CD14-positive monocyte (primary cell): ENCODE data around the gene BAZ1B. TPM values are rescaled to one million over a fixed set of nuclear protein-coding genes. Genes with fewer than 3 reads are reported as not detected.

ENCODE experiments used
- DNase-seq, 3 donors: peaks; one replicate each; pipeline ENCODE4 v3.0.0-alpha.2; 2011 to 2022
- H2AFZ ChIP-seq: 2 replicates; pipeline ENCODE4 v1.6.0; 2012; ENCODE audit warnings: mild to moderate bottlenecking, low read depth, low read length, inconsistent platforms; ENCODE audit not compliant: insufficient read depth, poor library complexity, severe bottlenecking
- H3K27ac ChIP-seq, 2 donors: 1 replicate in 1 of 2; 2 replicates in 1 of 2; pipeline ENCODE4 v1.5.1; 2012 to 2013; ENCODE audit warnings: low read length in 2 of 2, control low read depth in 1 of 2, inconsistent platforms in 1 of 2, low read depth in 1 of 2, mild to moderate bottlenecking in 1 of 2
- H3K27me3 ChIP-seq, 2 donors: one replicate each; pipeline versions ENCODE4 v1.6.0 to v1.6.1; 2011 to 2013; ENCODE audit warnings: low read length in 2 of 2; ENCODE audit not compliant: control insufficient read depth in 2 of 2, insufficient read depth in 2 of 2
- H3K36me3 ChIP-seq, 2 donors: replicated peaks in 1 of 2; 1 replicate in 1 of 2; 2 replicates in 1 of 2; pipeline versions ENCODE4 v1.5.1 to v1.6.1; 2012 to 2013; ENCODE audit warnings: low read length in 2 of 2, control low read depth in 1 of 2, inconsistent platforms in 1 of 2, mild to moderate bottlenecking in 1 of 2; ENCODE audit not compliant: insufficient read depth in 2 of 2, control insufficient read depth in 1 of 2
- H3K4me1 ChIP-seq, 2 donors: 1 replicate in 1 of 2; 2 replicates in 1 of 2; pipeline versions ENCODE4 v1.5.1 to v1.6.1; 2012 to 2013; ENCODE audit warnings: low read length in 2 of 2, control low read depth in 1 of 2, inconsistent platforms in 1 of 2, mild to moderate bottlenecking in 1 of 2, moderate library complexity in 1 of 2; ENCODE audit not compliant: insufficient read depth in 2 of 2, control insufficient read depth in 1 of 2
- H3K4me2 ChIP-seq: replicated peaks from 2 replicates; pipeline ENCODE3; 2012; ENCODE audit warnings: low read length, moderate library complexity, mild to moderate bottlenecking; ENCODE audit not compliant: poor library complexity, severe bottlenecking; ENCODE audit errors: extremely low read depth
- H3K4me3 ChIP-seq, 3 experiments: fragments of 200-600 bp in 1 of 3; sonication (generic) in 1 of 3; replicated peaks in 1 of 3; 1 replicate in 2 of 3; 2 replicates in 1 of 3; pipeline ENCODE4 v1.5.1; 2011 to 2013; ENCODE audit warnings: low read length in 3 of 3, mild to moderate bottlenecking in 3 of 3, control low read depth in 2 of 3, low read depth in 2 of 3, inconsistent platforms in 1 of 3, moderate library complexity in 1 of 3
- H3K79me2 ChIP-seq: 2 replicates; pipeline ENCODE4 v1.6.0; 2012; ENCODE audit warnings: mild to moderate bottlenecking, control low read depth, inconsistent platforms, low read length, moderate library complexity; ENCODE audit not compliant: insufficient read depth
- H3K9ac ChIP-seq: 2 replicates; pipeline ENCODE4 v1.6.0; 2017; ENCODE audit warnings: low read length, mild to moderate bottlenecking; ENCODE audit not compliant: insufficient read depth, poor library complexity, severe bottlenecking
- H3K9me3 ChIP-seq, 2 donors: replicated peaks in 1 of 2; 1 replicate in 1 of 2; 2 replicates in 1 of 2; pipeline versions ENCODE4 v1.5.1 to v1.6.1; 2012 to 2013; ENCODE audit warnings: low read length in 2 of 2, control low read depth in 1 of 2; ENCODE audit not compliant: control insufficient read depth in 1 of 2, insufficient read depth in 1 of 2
- H4K20me1 ChIP-seq: 2 replicates; pipeline ENCODE4 v1.6.0; 2012; ENCODE audit warnings: mild to moderate bottlenecking, low read length, control low read depth, moderate library complexity; ENCODE audit not compliant: insufficient read depth
- H3K27ac Mint-ChIP-seq, 7 donors: one replicate each; pipeline ENCODE4 v1.8.0; 2020; ENCODE audit warnings: mild to moderate bottlenecking in 7 of 7, mixed read lengths in 7 of 7, moderate library complexity in 6 of 7, inconsistent platforms in 2 of 7
- H3K27me3 Mint-ChIP-seq, 3 donors: one replicate each; pipeline ENCODE4 v1.8.0; 2021 to 2022; ENCODE audit warnings: low read depth in 3 of 3, mild to moderate bottlenecking in 3 of 3, mixed read lengths in 3 of 3, moderate library complexity in 3 of 3, inconsistent platforms in 1 of 3
- H3K36me3 Mint-ChIP-seq, 2 donors: one replicate each; pipeline ENCODE4 v1.8.0; 2020; ENCODE audit warnings: mixed read lengths in 2 of 2, inconsistent platforms in 1 of 2, mild to moderate bottlenecking in 1 of 2
- H3K4me1 Mint-ChIP-seq: one replicate; pipeline ENCODE4 v1.8.0; 2020; ENCODE audit warnings: mild to moderate bottlenecking, mixed read lengths
- H3K4me3 Mint-ChIP-seq, 2 donors: one replicate each; pipeline ENCODE4 v1.8.0; 2020; ENCODE audit warnings: mild to moderate bottlenecking in 2 of 2, mixed read lengths in 2 of 2, moderate library complexity in 1 of 2
- H3K9me3 Mint-ChIP-seq, 7 donors: one replicate each; pipeline ENCODE4 v1.8.0; 2020 to 2022; ENCODE audit warnings: mixed read lengths in 7 of 7, mild to moderate bottlenecking in 6 of 7, moderate library complexity in 6 of 7, inconsistent platforms in 2 of 7
- WGBS: methylation state at CpG from one replicate; pipeline ENCODE4 v1.1.5; 2013; ENCODE audit warnings: missing lambda C conversion rate; ENCODE audit not compliant: insufficient coverage; 5-methylcytosine and 5-hydroxymethylcytosine counted together
- intact Hi-C, 2 donors: fragments of 100-400 bp; cut with micrococcal nuclease; formaldehyde crosslinking; loops; one replicate each; pipeline versions ENCODE4 v1.15.0 to v1.15.1; 2023
- polyA plus RNA-seq, 3 donors: library from polyadenylated mRNA; depleted of rRNA in 1 of 3; unstranded in 2 of 3; stranded (reverse) in 1 of 3; fragments of 300-500 nt in 2 of 3; fragments of >200 nt in 1 of 3; fragmentation: Illumina TruSeq in 2 of 3; gene quantifications; 1 replicate in 2 of 3; 2 replicates in 1 of 3; pipeline ENCODE4 v1.2.3, GENCODE V29; 2012 to 2021
- small RNA-seq: library from RNA; depleted of rRNA; stranded (forward); fragments of <200 nt; gene quantifications from one replicate; pipeline ENCODE3, GENCODE V24; 2012; ENCODE audit warnings: low read depth; ENCODE audit not compliant: insufficient read length
- TF ChIP-seq, protein P1 (sequence below): fragments of 200-600 bp; IDR thresholded peaks from one replicate; pipeline ENCODE4 v1.8.0; 2022; ENCODE audit warnings: antibody characterized with exemption, mild to moderate bottlenecking

The BAZ1B gene
- polyA plus RNA-seq, 3 donors: 2.5 to 12.1 (median 5.0) TPM

DNA sequence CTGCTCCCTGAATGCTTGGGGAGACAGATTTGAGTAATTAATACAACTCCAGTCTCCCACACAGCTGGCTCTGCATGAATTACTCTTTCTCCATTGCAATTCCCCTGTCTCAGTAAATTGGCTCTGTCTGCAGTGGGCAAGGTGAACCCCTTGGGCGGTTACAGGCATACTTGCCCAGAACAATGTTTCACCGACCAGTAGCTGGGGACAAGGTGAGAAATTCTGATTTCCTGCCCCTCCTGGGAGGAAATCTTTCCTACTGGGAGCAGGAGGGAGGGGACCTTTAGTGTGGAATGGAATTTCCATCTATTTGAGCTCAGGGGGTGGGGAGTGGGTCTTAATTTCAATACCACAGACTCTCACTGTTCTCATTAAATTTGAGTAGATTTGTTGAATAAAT, 130.7 kb downstream of the BAZ1B start:
- WGBS: no CpG with 5 or more reads among the region's 2 CpGs
- Mint-ChIP-seq H3K27ac (no peak overlapping the region), H3K36me3 (peaks cover 0 to 5% of the 10 kb centered on the region in 2 donors), H3K4me1 (no peaks in the 10 kb centered on the region), H3K4me3 (no peak overlapping the region), H3K27me3 (peaks cover 5 to 11% (median 7%) of the 10 kb centered on the region in 3 donors), H3K9me3 (peaks cover 24 to 45% (median 39%) of the 10 kb centered on the region in 7 donors)
- H3K9me3 ChIP-seq: peaks cover 29 to 37% of the 10 kb centered on the region in 2 donors
- H3K4me1 ChIP-seq: no peaks in the 10 kb centered on the region
- H2AFZ ChIP-seq: no peak overlapping the region
- TF ChIP-seq, protein P1, sequence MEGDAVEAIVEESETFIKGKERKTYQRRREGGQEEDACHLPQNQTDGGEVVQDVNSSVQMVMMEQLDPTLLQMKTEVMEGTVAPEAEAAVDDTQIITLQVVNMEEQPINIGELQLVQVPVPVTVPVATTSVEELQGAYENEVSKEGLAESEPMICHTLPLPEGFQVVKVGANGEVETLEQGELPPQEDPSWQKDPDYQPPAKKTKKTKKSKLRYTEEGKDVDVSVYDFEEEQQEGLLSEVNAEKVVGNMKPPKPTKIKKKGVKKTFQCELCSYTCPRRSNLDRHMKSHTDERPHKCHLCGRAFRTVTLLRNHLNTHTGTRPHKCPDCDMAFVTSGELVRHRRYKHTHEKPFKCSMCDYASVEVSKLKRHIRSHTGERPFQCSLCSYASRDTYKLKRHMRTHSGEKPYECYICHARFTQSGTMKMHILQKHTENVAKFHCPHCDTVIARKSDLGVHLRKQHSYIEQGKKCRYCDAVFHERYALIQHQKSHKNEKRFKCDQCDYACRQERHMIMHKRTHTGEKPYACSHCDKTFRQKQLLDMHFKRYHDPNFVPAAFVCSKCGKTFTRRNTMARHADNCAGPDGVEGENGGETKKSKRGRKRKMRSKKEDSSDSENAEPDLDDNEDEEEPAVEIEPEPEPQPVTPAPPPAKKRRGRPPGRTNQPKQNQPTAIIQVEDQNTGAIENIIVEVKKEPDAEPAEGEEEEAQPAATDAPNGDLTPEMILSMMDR: no peak
- H3K27ac ChIP-seq: no peak overlapping the region
- H3K36me3 ChIP-seq: no peaks in the 10 kb centered on the region
- no peaks in the 10 kb centered on the region for H3K27me3 ChIP-seq
- no peak overlapping the region for H3K9ac ChIP-seq
- DNase-seq: no peak
- H4K20me1 ChIP-seq: no peaks in the 10 kb centered on the region
- H3K4me3 ChIP-seq: no peak overlapping the region
- no peak overlapping the region for H3K4me2 ChIP-seq
- intact Hi-C loops: no loop called here
- H3K79me2 ChIP-seq: no peaks in the 10 kb centered on the region

Small RNA genes lying within 50 kb of the gene (small RNA-seq; reads per million reads assigned to genes)
- gene RF00019 (not detected), gene RNU6-1198P (not detected)

Other genes starting within 250 kb of the BAZ1B start
- 10 to 100 TPM; 28.6 to 37.7 (median 31.3) TPM for gene NSUN5, start 213.5 kb downstream of the BAZ1B start, polyA plus RNA-seq
- gene TRIM50, start 194.2 kb downstream of the BAZ1B start, polyA plus RNA-seq: not detected
- under 1 TPM in 1 of 3 donors, not detected in 2; 0.17 TPM for gene FKBP6, start 194.1 kb downstream of the BAZ1B start, polyA plus RNA-seq
- gene FZD9, start 88.5 kb downstream of the BAZ1B start, polyA plus RNA-seq: under 1 TPM in 2 of 3 donors, not detected in 1; 0.07 to 0.11 TPM
- 10 to 100 TPM; 53.5 to 73.8 (median 68.7) TPM for gene BCL7B, start 35.4 kb upstream of the BAZ1B start, polyA plus RNA-seq
- gene TBL2, start 56.3 kb upstream of the BAZ1B start, polyA plus RNA-seq: 10 to 100 TPM; 10.4 to 40.1 (median 26.2) TPM
- under 1 TPM in 2 of 3 donors, not detected in 1; 0.15 to 0.24 TPM for gene MLXIPL, start 102.2 kb upstream of the BAZ1B start, polyA plus RNA-seq
- gene VPS37D, start 145.5 kb upstream of the BAZ1B start, polyA plus RNA-seq: not detected
- 1 to 10 TPM; 2.4 to 5.2 (median 3.2) TPM for gene DNAJC30, start 161.2 kb upstream of the BAZ1B start, polyA plus RNA-seq
- gene BUD23, start 161.3 kb upstream of the BAZ1B start, polyA plus RNA-seq: 10 to 100 TPM; 44.5 to 51.9 (median 51.1) TPM
- gene STX1A, start 197.4 kb upstream of the BAZ1B start, polyA plus RNA-seq: 1 to 10 TPM in 1 of 3 donors, under 1 TPM in 2; 0.27 to 2.7 (median 0.37) TPM
- 10 to 100 TPM; 20.3 to 23.5 (median 22.1) TPM for gene ABHD11, start 216.5 kb upstream of the BAZ1B start, polyA plus RNA-seq
- gene CLDN3, start 248.0 kb upstream of the BAZ1B start, polyA plus RNA-seq: not detected